ENCODE measurements around the gene GTF3C1. TPM values are rescaled to one million over a fixed set of nuclear protein-coding genes. Genes with fewer than 3 reads are reported as not detected.

Gene GTF3C1
- total RNA-seq, 1 donor from 2014 or later = 98.7 TPM

- H3K36me3 Mint-ChIP-seq (ENCODE audit: low read depth, unreplicated experiment) = peaks cover 67% of the 10 kb centered on the region
- H3K27me3 Mint-ChIP-seq (ENCODE audit: unreplicated experiment) = no peaks in the 10 kb centered on the region
- no peak overlapping the region for H3K4me3 Mint-ChIP-seq (ENCODE audit: unreplicated experiment)
- TF ChIP-seq CTCF (IDR thresholded peaks at IDR 0.05; ENCODE audit: unreplicated experiment) = no peak
- no peak overlapping the region for H3K27ac Mint-ChIP-seq (ENCODE audit: unreplicated experiment)
- H3K4me1 Mint-ChIP-seq (ENCODE audit: unreplicated experiment) = no peaks in the 10 kb centered on the region
- no peak for DNase-seq (ENCODE audit: low spot score)
- H3K9me3 Mint-ChIP-seq (ENCODE audit: unreplicated experiment) = no peaks in the 10 kb centered on the region
Observed at GRCh38 chr16:27486760-27487159, 63.0 kb downstream of the GTF3C1 start.

GRCh38 chr16:27486344-27486743 is 63.4 kb downstream of the GTF3C1 start:
- no peak for DNase-seq (ENCODE audit: low spot score)
- no peaks in the 10 kb centered on the region for H3K4me1 Mint-ChIP-seq (ENCODE audit: unreplicated experiment)
- H3K9me3 Mint-ChIP-seq (ENCODE audit: unreplicated experiment) = no peaks in the 10 kb centered on the region
- no peaks in the 10 kb centered on the region for H3K27me3 Mint-ChIP-seq (ENCODE audit: unreplicated experiment)
- no peak overlapping the region for H3K4me3 Mint-ChIP-seq (ENCODE audit: unreplicated experiment)
- no peak overlapping the region for H3K27ac Mint-ChIP-seq (ENCODE audit: unreplicated experiment)
- H3K36me3 Mint-ChIP-seq (ENCODE audit: low read depth, unreplicated experiment) = peaks cover 68% of the 10 kb centered on the region
- TF ChIP-seq CTCF (IDR thresholded peaks at IDR 0.05; ENCODE audit: unreplicated experiment) = no peak

- no peaks in the 10 kb centered on the region for H3K27me3 Mint-ChIP-seq (ENCODE audit: unreplicated experiment)
- no peak overlapping the region for H3K27ac Mint-ChIP-seq (ENCODE audit: unreplicated experiment)
Observed at GRCh38 chr16:27485811-27486210, 63.9 kb downstream of the GTF3C1 start.

DNA sequence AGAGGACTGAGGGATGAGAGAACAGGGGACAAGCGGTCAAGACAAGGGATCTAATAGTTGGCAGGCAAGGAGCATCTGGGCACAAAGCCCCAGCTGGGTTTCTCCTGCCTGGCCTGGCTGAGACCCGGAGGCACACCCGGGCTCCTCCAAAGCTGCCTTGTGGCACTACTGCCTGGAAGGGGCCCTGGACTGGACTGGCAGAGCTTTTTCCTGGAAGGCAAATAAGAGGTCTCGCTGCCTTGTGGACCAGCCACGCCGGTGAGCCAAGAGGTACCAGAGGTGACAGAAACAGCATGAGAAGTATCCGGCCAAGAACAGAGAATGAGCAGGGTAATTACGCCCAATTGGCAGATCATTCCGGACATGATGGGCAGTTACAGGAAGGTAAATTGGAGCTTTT is 64.6 kb downstream of the GTF3C1 start:
- Mint-ChIP-seq H3K4me3 (ENCODE audit: unreplicated experiment) (peak overlapping the region; percentile 47), H3K4me1 (ENCODE audit: unreplicated experiment) (no peaks in the 10 kb centered on the region), H3K27ac (ENCODE audit: unreplicated experiment) (no peak overlapping the region), H3K9me3 (ENCODE audit: unreplicated experiment) (no peaks in the 10 kb centered on the region), H3K36me3 (ENCODE audit: low read depth, unreplicated experiment) (peaks cover 78% of the 10 kb centered on the region), H3K27me3 (ENCODE audit: unreplicated experiment) (no peaks in the 10 kb centered on the region)
- DNase-seq (ENCODE audit: low spot score) = no peak
- TF ChIP-seq CTCF (IDR thresholded peaks at IDR 0.05; ENCODE audit: unreplicated experiment) = no peak

More at GRCh38 chr16:27485811-27486210, 63.9 kb downstream of the GTF3C1 start:
- Mint-ChIP-seq H3K9me3 (ENCODE audit: unreplicated experiment) (no peaks in the 10 kb centered on the region), H3K36me3 (ENCODE audit: low read depth, unreplicated experiment) (peaks cover 72% of the 10 kb centered on the region), H3K4me1 (ENCODE audit: unreplicated experiment) (no peaks in the 10 kb centered on the region), H3K4me3 (ENCODE audit: unreplicated experiment) (no peak overlapping the region)
- no peak for DNase-seq (ENCODE audit: low spot score)
- TF ChIP-seq CTCF (IDR thresholded peaks at IDR 0.05; ENCODE audit: unreplicated experiment) = no peak

DNA sequence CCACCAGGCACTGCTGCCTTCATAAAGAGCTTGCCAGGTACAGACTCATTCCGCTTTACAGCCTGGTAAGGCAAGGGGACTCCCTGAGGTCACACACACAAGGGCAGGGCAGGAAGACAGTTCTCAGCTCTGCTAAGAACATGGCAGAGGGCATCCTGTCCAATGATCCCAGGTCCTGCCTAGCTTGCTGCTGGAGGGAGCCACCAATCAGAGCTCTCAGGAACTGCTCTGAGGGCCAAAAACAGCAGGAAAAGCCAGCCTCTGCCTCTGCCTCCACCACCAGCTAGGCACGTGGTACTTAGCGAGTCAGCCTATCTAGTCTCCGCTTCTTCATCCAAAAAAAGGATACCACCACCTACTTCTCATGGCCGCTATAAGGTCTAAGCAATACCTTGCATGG is 66.1 kb downstream of the GTF3C1 start:
- no peak for TF ChIP-seq CTCF (IDR thresholded peaks at IDR 0.05; ENCODE audit: unreplicated experiment)
- Mint-ChIP-seq H3K4me3 (ENCODE audit: unreplicated experiment) (peak overlapping the region; percentile 34), H3K36me3 (ENCODE audit: low read depth, unreplicated experiment) (peaks cover 68% of the 10 kb centered on the region), H3K9me3 (ENCODE audit: unreplicated experiment) (no peaks in the 10 kb centered on the region), H3K27ac (ENCODE audit: unreplicated experiment) (no peak overlapping the region), H3K27me3 (ENCODE audit: unreplicated experiment) (no peaks in the 10 kb centered on the region), H3K4me1 (ENCODE audit: unreplicated experiment) (no peaks in the 10 kb centered on the region)
- DNase-seq (ENCODE audit: low spot score) = no peak

Measured in endothelial cell (in vitro differentiated cells).